ENCODE results near the gene ZFR2.

DNA sequence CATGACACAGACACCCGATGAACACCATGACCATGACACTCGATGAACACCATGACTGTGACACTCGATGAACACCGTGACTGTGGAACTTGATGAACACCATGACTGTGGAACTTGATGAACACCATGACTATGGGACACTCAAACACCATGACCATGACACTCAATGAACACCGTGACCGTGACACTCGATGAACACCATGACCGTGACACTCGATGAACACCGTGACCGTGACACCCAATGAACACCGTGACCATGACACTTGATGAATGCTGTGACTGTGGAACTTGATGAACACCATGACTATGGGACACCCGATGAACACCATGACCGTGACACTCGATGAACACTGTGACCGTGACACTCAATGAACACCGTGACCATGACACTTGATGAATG is 31.5 kb downstream of the ZFR2 start:
- TF ChIP-seq, protein P1, sequence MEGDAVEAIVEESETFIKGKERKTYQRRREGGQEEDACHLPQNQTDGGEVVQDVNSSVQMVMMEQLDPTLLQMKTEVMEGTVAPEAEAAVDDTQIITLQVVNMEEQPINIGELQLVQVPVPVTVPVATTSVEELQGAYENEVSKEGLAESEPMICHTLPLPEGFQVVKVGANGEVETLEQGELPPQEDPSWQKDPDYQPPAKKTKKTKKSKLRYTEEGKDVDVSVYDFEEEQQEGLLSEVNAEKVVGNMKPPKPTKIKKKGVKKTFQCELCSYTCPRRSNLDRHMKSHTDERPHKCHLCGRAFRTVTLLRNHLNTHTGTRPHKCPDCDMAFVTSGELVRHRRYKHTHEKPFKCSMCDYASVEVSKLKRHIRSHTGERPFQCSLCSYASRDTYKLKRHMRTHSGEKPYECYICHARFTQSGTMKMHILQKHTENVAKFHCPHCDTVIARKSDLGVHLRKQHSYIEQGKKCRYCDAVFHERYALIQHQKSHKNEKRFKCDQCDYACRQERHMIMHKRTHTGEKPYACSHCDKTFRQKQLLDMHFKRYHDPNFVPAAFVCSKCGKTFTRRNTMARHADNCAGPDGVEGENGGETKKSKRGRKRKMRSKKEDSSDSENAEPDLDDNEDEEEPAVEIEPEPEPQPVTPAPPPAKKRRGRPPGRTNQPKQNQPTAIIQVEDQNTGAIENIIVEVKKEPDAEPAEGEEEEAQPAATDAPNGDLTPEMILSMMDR (IDR thresholded peaks at IDR 0.05), result no peak
- TF ChIP-seq POLR2A (IDR thresholded peaks at IDR 0.05) (no peak), EP300 (IDR thresholded peaks at IDR 0.05) (no peak)
